ENCODE results near the gene PGRMC1.

Gene PGRMC1

GRCh38 chrX:119235051-119235511 is 1.0 kb upstream of the PGRMC1 start:
- no peak overlapping the region for H3K4me3 ChIP-seq (ENCODE audit: low read depth, low read length)
- TF ChIP-seq, protein P1, sequence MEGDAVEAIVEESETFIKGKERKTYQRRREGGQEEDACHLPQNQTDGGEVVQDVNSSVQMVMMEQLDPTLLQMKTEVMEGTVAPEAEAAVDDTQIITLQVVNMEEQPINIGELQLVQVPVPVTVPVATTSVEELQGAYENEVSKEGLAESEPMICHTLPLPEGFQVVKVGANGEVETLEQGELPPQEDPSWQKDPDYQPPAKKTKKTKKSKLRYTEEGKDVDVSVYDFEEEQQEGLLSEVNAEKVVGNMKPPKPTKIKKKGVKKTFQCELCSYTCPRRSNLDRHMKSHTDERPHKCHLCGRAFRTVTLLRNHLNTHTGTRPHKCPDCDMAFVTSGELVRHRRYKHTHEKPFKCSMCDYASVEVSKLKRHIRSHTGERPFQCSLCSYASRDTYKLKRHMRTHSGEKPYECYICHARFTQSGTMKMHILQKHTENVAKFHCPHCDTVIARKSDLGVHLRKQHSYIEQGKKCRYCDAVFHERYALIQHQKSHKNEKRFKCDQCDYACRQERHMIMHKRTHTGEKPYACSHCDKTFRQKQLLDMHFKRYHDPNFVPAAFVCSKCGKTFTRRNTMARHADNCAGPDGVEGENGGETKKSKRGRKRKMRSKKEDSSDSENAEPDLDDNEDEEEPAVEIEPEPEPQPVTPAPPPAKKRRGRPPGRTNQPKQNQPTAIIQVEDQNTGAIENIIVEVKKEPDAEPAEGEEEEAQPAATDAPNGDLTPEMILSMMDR (IDR thresholded peaks at IDR 0.05; ENCODE audit: borderline replicate concordance, insufficient read depth, low read depth, low read length) = no peak

- TF ChIP-seq, protein P1 (IDR thresholded peaks at IDR 0.05; ENCODE audit: borderline replicate concordance, insufficient read depth, low read depth, low read length) = no peak
- H3K4me3 ChIP-seq (ENCODE audit: low read depth, low read length) = peak overlapping the region; percentile 78
Observed at GRCh38 chrX:119236623-119237561, 807 bp downstream of the PGRMC1 start.

DNA sequence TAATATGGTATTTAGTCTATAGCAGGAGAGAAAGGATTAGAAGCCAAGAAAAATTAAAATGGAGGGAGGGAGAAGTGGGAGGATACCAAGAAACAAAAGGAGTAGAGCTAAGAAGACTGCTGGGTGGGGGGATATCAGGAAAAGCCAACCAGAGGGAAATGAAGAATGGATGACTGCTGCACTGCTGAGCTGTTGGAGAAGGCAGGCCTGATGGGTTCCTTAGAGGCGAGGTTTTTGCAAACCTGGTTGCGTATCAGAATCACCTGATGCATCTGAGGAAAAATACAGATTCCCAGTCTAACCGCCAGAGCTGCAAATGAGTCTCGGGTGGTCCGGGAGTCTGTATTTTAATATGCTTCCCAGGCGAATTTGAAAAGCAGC is 1.5 kb downstream of the PGRMC1 start:
- H3K4me3 ChIP-seq (ENCODE audit: low read depth, low read length) = peak overlapping the region; percentile 28
- TF ChIP-seq, protein P1 (IDR thresholded peaks at IDR 0.05; ENCODE audit: borderline replicate concordance, insufficient read depth, low read depth, low read length) = no peak

DNA sequence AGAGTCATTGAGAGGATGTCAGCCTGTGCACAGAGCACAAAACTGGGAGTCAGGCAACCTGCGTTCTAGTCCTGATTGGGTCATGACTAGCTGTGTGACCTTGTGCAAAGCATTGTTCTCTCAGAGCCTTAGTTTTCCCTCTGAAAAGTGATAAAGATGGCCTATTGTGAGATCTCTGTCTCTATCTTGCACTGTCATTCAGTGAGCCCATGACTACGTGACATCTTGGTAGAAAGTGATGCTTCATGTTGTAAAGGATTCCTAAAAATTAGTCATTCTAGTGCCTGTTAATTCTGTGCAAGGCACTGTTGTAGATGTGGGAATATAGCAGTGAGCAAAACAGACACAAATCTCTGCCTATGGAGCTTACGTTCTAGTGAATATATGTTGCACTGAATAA is 2.5 kb downstream of the PGRMC1 start:
- TF ChIP-seq, protein P1 (IDR thresholded peaks at IDR 0.05; ENCODE audit: borderline replicate concordance, insufficient read depth, low read depth, low read length) = no peak
- no peak overlapping the region for H3K4me3 ChIP-seq (ENCODE audit: low read depth, low read length)

- H3K4me3 ChIP-seq (ENCODE audit: low read depth, low read length) = no peak overlapping the region
- TF ChIP-seq, protein P1 (IDR thresholded peaks at IDR 0.05; ENCODE audit: borderline replicate concordance, insufficient read depth, low read depth, low read length) = no peak
Observed at GRCh38 chrX:119240356-119240755, 4.3 kb downstream of the PGRMC1 start.

DNA sequence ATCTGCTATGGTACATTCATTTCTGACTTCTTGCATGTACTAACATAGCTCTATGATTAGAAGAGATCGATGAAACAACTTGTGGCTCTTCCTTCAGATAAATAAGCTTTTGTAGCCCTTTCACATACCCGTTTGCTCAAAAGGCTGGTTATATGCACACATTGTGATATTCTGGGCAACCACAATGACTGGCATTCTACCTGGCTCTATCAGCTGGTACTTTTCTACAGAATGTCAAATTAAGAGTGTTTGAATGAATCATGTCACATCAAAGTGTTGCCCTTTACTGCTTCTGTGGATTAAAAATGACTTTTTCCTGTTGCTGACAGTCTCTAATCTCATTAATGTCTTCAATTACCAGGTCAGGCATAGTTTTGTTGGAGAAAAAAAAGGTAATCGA is 11.6 kb downstream of the PGRMC1 start:
- H3K4me3 ChIP-seq (ENCODE audit: low read depth, low read length) = no peak overlapping the region
- TF ChIP-seq, protein P1 (IDR thresholded peaks at IDR 0.05; ENCODE audit: borderline replicate concordance, insufficient read depth, low read depth, low read length) = no peak

DNA sequence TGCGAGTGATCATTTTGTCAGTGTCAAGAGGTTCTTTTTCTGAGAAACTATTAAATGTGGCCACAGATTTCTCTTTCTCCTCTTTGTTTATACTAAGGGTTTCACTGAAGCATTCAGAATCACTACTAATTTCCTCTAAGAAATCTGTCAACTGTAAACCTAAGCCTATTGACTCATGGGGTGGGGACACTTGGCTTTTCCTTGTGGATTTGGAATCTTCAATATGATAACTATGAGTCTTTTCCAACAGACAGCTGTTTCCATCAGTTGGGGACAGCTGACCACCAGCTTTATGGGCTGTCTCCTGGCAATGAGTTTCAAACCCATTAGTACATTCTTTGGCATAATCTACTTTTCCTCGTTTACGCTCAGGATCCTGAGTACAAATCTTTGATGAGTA is 13.8 kb downstream of the PGRMC1 start:
- no peak overlapping the region for H3K4me3 ChIP-seq (ENCODE audit: low read depth, low read length)
- TF ChIP-seq, protein P1 (IDR thresholded peaks at IDR 0.05; ENCODE audit: borderline replicate concordance, insufficient read depth, low read depth, low read length) = no peak

All from GM12875 (cell line).